ENCODE measurements around the gene UBE2S. TPM values are rescaled to one million over a fixed set of nuclear protein-coding genes. Genes with fewer than 3 reads are reported as not detected.
A peak's percentile ranks its signal among the peaks of the same experiment; 100 is the strongest.
"Not testable (repeated sequence)": the region's sequence is repeated elsewhere in the genome, so short reads cannot be mapped to it uniquely, and the experiment has no call there.

Gene UBE2S
- total RNA-seq (2013), result 21.0 TPM
- polyA plus RNA-seq, result 10 to 100 TPM; 16.1 to 40.9 (median 21.9) TPM
- polyA minus RNA-seq, result 31.0 and 93.9 TPM in 2 replicates
- 26.1 to 98.2 (median 53.5) reads per million in 11 experiments for total RNA-seq

- Histone ChIP-seq H3K27ac (ENCODE audit: low read depth in 1 of 2, low read length in 2 of 2) (peak within 1 kb of the TSS; percentile 95 to 96), H3K79me2 (ENCODE audit: insufficient read depth, low read length) (peaks cover 50% of the 10 kb centered on the region), H3K9ac (ENCODE audit: insufficient read depth, low read length, poor library complexity, severe bottlenecking) (peak within 1 kb of the TSS; percentile 90), H2AFZ (ENCODE audit: insufficient read depth, low read depth, low read length, poor library complexity, severe bottlenecking) (peak within 1 kb of the TSS; percentile 85), H3K4me3 (replicated peaks in 1 of 3; ENCODE audit: low read depth in 2 of 3, low read length in 3 of 3) (peak within 1 kb of the TSS; percentile 55 to 86 (median 81)), H3K36me3 (replicated peaks in 1 of 2; ENCODE audit: control insufficient read depth in 1 of 2, insufficient read depth in 2 of 2, low read length in 2 of 2) (peaks cover 14 to 24% of the 10 kb centered on the region in 2 donors), H3K4me1 (ENCODE audit: control insufficient read depth in 1 of 2, insufficient read depth in 2 of 2, low read length in 2 of 2) (peaks cover 22 to 31% of the 10 kb centered on the region in 2 donors), H4K20me1 (ENCODE audit: insufficient read depth, low read length) (peaks cover 22% of the 10 kb centered on the region), H3K4me2 (replicated peaks; ENCODE audit: extremely low read depth, low read length, poor library complexity, severe bottlenecking) (peak within 1 kb of the TSS; percentile 81)
- intact Hi-C loops (cut with micrococcal nuclease), result loop anchor here (1.0 to 10.0 kb wide), 3 partner anchors 21 to 197 kb away; partner anchors contain the start of genes ZNF524 (in 1 of the 2) and ZNF865 (in 1 of the 2)
- peaks cover 28 to 39% of the 10 kb centered on the region in 2 donors for H3K36me3 Mint-ChIP-seq
- peak within 1 kb of the TSS; percentile 96 to 98 (median 97) for H3K27ac Mint-ChIP-seq
- H3K27me3 Mint-ChIP-seq (ENCODE audit: low read depth in 3 of 3); DNase-seq; H3K9me3 ChIP-seq (replicated peaks in 1 of 2; ENCODE audit: control insufficient read depth in 1 of 2, insufficient read depth in 1 of 2, low read length in 2 of 2); H3K27me3 ChIP-seq (ENCODE audit: control insufficient read depth in 2 of 2, insufficient read depth in 2 of 2, low read length in 2 of 2): not testable (repeated sequence)
- peaks cover 0 to 12% (median 2%) of the 10 kb centered on the region in 7 donors for H3K9me3 Mint-ChIP-seq
- peaks cover 29% of the 10 kb centered on the region for H3K4me1 Mint-ChIP-seq
- WGBS (ENCODE audit: insufficient coverage), result under 1% methylated on average over 36 of the region's 36 CpGs
- peak within 1 kb of the TSS; percentile 84 to 91 for H3K4me3 Mint-ChIP-seq
Observed at GRCh38 chr19:55407550-55407799, at the start of gene UBE2S. Gene UBE2S (minus strand): TSS chr19:55407788. CDS start chr19:55407589, 199 bp downstream.

GRCh38 chr19:55456347-55456746 lies 48.8 kb upstream of the UBE2S start:
- H2AFZ ChIP-seq (ENCODE audit: insufficient read depth, low read depth, low read length, poor library complexity, severe bottlenecking), result no peak overlapping the region
- Mint-ChIP-seq H3K36me3 (peaks cover 17 to 29% of the 10 kb centered on the region in 2 donors), H3K4me1 (peaks cover 19% of the 10 kb centered on the region), H3K27ac (no peak overlapping the region), H3K27me3 (ENCODE audit: low read depth in 3 of 3) (peaks cover 19 to 26% (median 20%) of the 10 kb centered on the region in 3 donors), H3K9me3 (peaks cover 0 to 14% (median 9%) of the 10 kb centered on the region in 7 donors), H3K4me3 (no peak overlapping the region)
- TF ChIP-seq CTCF (IDR thresholded peaks at IDR 0.05), result no peak
- peaks cover 10 to 19% of the 10 kb centered on the region in 2 donors for H3K27me3 ChIP-seq (ENCODE audit: control insufficient read depth in 2 of 2, insufficient read depth in 2 of 2, low read length in 2 of 2)
- 94% methylated on average over 12 of the region's 14 CpGs for WGBS (ENCODE audit: insufficient coverage)
- peaks cover 5 to 7% of the 10 kb centered on the region in 2 donors for H3K9me3 ChIP-seq (replicated peaks in 1 of 2; ENCODE audit: control insufficient read depth in 1 of 2, insufficient read depth in 1 of 2, low read length in 2 of 2)
- no peaks in the 10 kb centered on the region for H3K79me2 ChIP-seq (ENCODE audit: insufficient read depth, low read length)
- H3K9ac ChIP-seq (ENCODE audit: insufficient read depth, low read length, poor library complexity, severe bottlenecking), result no peak overlapping the region
- H3K4me3 ChIP-seq (replicated peaks in 1 of 3; ENCODE audit: low read depth in 2 of 3, low read length in 3 of 3), result no peak overlapping the region
- DNase-seq, result no peak
- H3K4me1 ChIP-seq (ENCODE audit: control insufficient read depth in 1 of 2, insufficient read depth in 2 of 2, low read length in 2 of 2), result peaks cover 14 to 22% of the 10 kb centered on the region in 2 donors
- H3K4me2 ChIP-seq (replicated peaks; ENCODE audit: extremely low read depth, low read length, poor library complexity, severe bottlenecking), result no peak overlapping the region
- no peak overlapping the region for H3K27ac ChIP-seq (ENCODE audit: low read depth in 1 of 2, low read length in 2 of 2)
- H3K36me3 ChIP-seq (replicated peaks in 1 of 2; ENCODE audit: control insufficient read depth in 1 of 2, insufficient read depth in 2 of 2, low read length in 2 of 2), result peaks cover 0 to 5% of the 10 kb centered on the region in 2 donors
- peaks cover 3% of the 10 kb centered on the region for H4K20me1 ChIP-seq (ENCODE audit: insufficient read depth, low read length)
- intact Hi-C loops (cut with micrococcal nuclease), result loop anchor here (10.0 kb wide), 2 partner anchors 162 to 312 kb away; partner anchors contain the start of gene TNNT1 (in 1 of the 2)

Data from CD14-positive monocyte (primary cell).